HL-60 (cell line): ENCODE measurements around the gene PIGQ.

ENCODE experiments used
- DNase-seq, 2 experiments: peaks; one replicate each; pipeline ENCODE4 v3.0.0-alpha.2; 2010 to 2020; ENCODE audit warnings: low read depth in 1 of 2, low spot score in 1 of 2
- H3K27ac ChIP-seq: fragments of 250-450 bp; sonication (Bioruptor Pico); replicated peaks from 2 replicates; pipeline ENCODE4 v1.5.1; 2020; ENCODE audit warnings: mild to moderate bottlenecking, moderate library complexity
- H3K27me3 ChIP-seq: fragments of 250-450 bp; sonication (Bioruptor Pico); 2 replicates; pipeline ENCODE4 v1.5.1; 2021; ENCODE audit warnings: mild to moderate bottlenecking, moderate library complexity; ENCODE audit not compliant: insufficient read depth, poor library complexity, severe bottlenecking
- H3K4me3 ChIP-seq: replicated peaks from 2 replicates; pipeline ENCODE4 v1.5.1; 2011; ENCODE audit warnings: mild to moderate bottlenecking, control low read depth, low read length; ENCODE audit not compliant: insufficient read depth
- GABPA ChIP-seq: IDR thresholded peaks from 2 replicates; pipeline ENCODE4 v1.6.1; 2012; ENCODE audit warnings: low read depth
- POLR2AphosphoS5 ChIP-seq: IDR thresholded peaks from 2 replicates; pipeline ENCODE4 v1.6.1; 2012; ENCODE audit warnings: low read depth
- SPI1 ChIP-seq: IDR thresholded peaks from 2 replicates; pipeline ENCODE4 v1.6.1; 2012; ENCODE audit warnings: low read depth, mild to moderate bottlenecking, borderline replicate concordance
- TF ChIP-seq, protein P1 (sequence below): IDR thresholded peaks from 2 replicates; pipeline ENCODE4 v1.6.1; 2012; ENCODE audit warnings: low read depth; ENCODE audit not compliant: insufficient replicate concordance
- TF ChIP-seq, protein P2 (sequence below): IDR thresholded peaks from one replicate; pipeline ENCODE4 v1.5.1; 2011; ENCODE audit warnings: low read length, control low read depth, inconsistent platforms; ENCODE audit not compliant: insufficient read depth

Gene PIGQ

DNA sequence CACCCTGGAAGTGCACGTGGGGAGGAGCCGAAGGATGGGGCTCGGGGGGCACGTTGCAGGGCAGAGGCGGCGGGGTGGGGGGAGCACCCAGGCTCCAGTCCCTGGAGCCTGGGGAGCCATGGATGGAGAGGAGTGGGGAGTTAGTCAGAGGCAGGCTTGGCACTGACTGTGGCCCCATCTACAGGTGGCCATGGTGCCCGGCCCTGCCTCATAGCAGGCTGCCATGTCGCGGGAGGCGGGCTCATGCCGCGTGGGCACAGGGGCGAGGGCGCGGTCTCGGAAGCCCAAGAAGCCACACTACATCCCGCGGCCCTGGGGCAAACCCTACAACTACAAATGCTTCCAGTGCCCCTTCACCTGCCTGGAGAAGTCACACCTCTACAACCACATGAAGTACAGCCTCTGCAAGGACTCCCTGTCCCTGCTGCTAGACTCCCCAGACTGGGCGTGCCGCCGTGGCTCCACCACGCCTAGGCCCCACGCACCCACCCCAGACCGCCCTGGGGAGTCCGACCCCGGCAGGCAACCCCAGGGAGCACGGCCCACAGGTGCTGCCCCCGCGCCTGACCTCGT is 6.6 kb upstream of the PIGQ start:
- TF ChIP-seq SPI1 (no peak), POLR2AphosphoS5 (no peak), GABPA (no peak)
- TF ChIP-seq, protein P1, sequence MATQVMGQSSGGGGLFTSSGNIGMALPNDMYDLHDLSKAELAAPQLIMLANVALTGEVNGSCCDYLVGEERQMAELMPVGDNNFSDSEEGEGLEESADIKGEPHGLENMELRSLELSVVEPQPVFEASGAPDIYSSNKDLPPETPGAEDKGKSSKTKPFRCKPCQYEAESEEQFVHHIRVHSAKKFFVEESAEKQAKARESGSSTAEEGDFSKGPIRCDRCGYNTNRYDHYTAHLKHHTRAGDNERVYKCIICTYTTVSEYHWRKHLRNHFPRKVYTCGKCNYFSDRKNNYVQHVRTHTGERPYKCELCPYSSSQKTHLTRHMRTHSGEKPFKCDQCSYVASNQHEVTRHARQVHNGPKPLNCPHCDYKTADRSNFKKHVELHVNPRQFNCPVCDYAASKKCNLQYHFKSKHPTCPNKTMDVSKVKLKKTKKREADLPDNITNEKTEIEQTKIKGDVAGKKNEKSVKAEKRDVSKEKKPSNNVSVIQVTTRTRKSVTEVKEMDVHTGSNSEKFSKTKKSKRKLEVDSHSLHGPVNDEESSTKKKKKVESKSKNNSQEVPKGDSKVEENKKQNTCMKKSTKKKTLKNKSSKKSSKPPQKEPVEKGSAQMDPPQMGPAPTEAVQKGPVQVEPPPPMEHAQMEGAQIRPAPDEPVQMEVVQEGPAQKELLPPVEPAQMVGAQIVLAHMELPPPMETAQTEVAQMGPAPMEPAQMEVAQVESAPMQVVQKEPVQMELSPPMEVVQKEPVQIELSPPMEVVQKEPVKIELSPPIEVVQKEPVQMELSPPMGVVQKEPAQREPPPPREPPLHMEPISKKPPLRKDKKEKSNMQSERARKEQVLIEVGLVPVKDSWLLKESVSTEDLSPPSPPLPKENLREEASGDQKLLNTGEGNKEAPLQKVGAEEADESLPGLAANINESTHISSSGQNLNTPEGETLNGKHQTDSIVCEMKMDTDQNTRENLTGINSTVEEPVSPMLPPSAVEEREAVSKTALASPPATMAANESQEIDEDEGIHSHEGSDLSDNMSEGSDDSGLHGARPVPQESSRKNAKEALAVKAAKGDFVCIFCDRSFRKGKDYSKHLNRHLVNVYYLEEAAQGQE: no peak
- TF ChIP-seq, protein P2, sequence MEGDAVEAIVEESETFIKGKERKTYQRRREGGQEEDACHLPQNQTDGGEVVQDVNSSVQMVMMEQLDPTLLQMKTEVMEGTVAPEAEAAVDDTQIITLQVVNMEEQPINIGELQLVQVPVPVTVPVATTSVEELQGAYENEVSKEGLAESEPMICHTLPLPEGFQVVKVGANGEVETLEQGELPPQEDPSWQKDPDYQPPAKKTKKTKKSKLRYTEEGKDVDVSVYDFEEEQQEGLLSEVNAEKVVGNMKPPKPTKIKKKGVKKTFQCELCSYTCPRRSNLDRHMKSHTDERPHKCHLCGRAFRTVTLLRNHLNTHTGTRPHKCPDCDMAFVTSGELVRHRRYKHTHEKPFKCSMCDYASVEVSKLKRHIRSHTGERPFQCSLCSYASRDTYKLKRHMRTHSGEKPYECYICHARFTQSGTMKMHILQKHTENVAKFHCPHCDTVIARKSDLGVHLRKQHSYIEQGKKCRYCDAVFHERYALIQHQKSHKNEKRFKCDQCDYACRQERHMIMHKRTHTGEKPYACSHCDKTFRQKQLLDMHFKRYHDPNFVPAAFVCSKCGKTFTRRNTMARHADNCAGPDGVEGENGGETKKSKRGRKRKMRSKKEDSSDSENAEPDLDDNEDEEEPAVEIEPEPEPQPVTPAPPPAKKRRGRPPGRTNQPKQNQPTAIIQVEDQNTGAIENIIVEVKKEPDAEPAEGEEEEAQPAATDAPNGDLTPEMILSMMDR: no peak
- DNase-seq: no peak
- H3K4me3 ChIP-seq: no peak overlapping the region
- peaks cover 22% of the 10 kb centered on the region for H3K27me3 ChIP-seq
- H3K27ac ChIP-seq: no peak overlapping the region

DNA sequence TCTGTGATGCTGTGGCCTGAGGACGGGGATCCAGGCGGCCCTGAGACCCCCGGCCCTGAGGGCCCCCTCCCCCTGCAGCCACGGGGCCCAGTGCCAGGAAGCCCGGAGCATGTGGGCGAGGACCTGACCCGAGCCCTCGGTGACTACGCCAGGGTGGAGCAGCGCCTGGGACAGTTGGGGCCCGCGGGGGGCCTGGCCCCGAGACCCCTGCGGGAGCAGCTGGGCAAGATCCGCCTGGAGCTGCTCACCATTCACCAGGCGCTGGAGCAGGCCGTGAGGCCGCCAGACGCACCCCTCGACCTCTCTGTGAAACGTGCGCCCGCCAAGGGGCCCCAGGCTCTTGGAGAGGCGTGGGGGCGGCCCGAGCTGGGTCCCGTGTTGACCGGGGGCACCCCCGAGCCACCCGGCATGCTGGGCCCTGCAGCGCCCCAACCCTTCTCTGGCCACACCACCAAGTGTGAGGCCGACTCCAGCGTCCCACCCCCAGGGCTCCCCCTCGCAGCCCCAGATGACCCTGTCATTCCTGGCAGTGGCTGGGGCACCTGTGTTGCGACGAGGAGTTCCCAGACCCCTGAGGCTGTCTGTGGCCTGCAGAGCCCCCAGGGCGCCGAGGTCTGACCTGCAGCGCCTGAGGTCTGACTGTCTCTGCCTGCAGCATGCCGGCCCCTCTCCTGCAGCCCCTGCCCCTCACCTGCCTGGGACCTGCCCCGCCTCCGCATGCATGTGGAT is 4.9 kb upstream of the PIGQ start:
- no peak for DNase-seq

DNA sequence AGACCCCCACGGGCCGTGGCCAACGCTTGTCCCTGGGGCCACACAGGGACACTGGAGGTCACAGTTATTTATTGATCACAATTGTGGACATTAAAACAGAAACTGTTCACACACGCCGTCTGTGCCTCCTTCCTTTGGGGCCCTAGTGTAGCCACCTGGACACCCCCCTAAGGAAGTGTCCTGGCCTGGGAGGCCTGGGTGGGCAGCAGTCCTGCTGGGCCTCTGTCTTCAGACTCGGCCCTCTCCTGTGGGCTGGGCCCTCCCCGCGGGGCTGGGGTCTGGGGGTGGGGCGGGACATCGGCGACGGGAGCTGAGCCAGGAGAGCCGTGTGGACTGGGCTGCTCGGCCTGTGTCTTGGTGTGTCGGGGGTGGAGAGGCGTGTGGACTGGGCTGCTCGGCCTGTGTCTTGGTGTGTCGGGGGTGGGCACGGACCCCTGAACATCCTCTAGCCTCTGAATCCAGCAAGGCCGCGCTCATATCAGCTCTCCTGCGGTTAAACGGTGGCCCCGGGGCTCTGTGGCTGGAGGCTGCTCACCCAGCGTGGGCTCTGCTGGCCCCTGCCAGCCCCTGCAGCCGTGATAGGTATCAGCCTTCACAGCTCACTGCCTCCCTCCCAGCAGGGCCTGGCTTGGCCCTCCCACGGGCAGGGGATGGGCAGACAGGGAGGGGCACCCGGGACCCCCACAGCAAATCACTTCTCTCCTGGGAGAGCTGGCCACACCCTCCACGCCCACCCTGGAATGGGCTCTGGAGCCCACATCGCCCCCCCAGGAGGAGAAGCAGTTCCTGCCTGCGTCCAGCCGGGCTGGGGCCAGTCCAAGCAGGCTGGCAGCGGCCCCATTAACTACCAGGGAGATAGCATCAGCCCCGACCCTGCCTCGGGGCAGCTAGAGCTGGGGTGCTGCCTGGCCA is 4.1 kb upstream of the PIGQ start:
- no peak for DNase-seq
- TF ChIP-seq POLR2AphosphoS5: no peak
- TF ChIP-seq SPI1: no peak
- TF ChIP-seq, protein P1: no peak
- H3K27me3 ChIP-seq: peaks cover 11% of the 10 kb centered on the region
- no peak overlapping the region for H3K4me3 ChIP-seq
- H3K27ac ChIP-seq: no peak overlapping the region

More for the DNA sequence above, 4.9 kb upstream of the PIGQ start:
- peaks cover 12% of the 10 kb centered on the region for H3K27me3 ChIP-seq
- H3K27ac ChIP-seq: no peak overlapping the region
- H3K4me3 ChIP-seq: no peak overlapping the region
- TF ChIP-seq SPI1: no peak
- no peak for TF ChIP-seq POLR2AphosphoS5

DNA sequence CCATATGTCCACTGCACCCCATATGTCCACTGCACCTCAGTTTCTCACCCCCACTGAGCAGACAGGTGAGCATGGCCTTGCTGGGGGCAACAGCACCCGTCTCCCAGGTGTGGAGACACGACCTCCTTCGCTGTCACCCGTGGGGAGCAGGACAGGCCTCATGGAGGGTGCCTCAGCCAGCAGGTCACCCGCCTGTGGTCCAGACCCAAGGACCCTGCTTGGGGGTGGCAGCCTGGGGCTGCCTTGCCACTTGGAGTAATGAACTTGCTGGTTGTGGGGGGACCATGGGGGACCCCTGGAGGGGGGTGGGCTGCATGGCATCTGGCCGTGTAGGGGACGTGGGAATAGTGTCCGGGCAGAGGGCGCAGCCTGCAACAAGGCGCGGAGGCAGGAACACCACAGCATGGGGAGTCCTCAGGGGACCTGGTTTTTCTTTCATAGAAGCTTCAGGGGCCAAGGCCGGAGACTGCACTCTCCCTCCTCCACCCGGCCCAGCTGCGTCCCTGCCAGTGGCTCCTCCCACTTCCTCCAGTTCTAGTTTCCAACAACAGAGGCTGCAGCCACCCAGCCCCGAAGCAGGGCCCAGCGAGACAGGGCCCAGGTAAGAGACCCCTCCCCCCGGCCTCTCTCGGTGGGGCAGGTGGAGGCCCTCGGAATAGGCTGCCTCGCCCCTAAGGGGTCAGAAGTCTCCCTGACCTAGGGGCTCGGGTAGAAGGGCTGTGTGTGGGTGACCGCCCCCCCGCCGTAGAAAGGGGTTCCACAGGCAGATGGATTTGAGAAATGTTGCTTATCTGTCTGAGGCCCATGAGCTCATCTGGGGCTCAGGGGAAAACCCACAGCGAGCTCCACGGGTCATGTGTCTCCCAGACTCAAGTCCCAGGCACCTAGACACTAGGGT is 3.0 kb upstream of the PIGQ start, which contains the start of gene NHLRC4:
Gene NHLRC4, plus strand, starts transcription at position 531 of the 898 bp plus-strand sequence. CDS start 1,043 bp downstream, outside the sequence.
- TF ChIP-seq, protein P1: no peak
- TF ChIP-seq POLR2AphosphoS5 (0 out of 2 replicates have a peak, but pooled peaks have one; percentile 29), SPI1 (peak; percentile 76)
- Histone ChIP-seq H3K27ac (peak within 1 kb of the TSS; percentile 70), H3K27me3 (peaks cover under 1% of the 10 kb centered on the region), H3K4me3 (no peak within 1 kb of the TSS)
- peak; percentile 43 to 87 for DNase-seq
